NCI-H748 (cell line): Measurements from ENCODE around the gene DENND2A.
A peak's percentile ranks its signal among the peaks of the same experiment; 100 is the strongest.

ENCODE experiments used
- DNase-seq: peaks from one replicate; lab custom pipeline; 2025; ENCODE audit not compliant: unreplicated experiment; lab: John Stamatoyannopoulos, UW

The DENND2A gene

DNA sequence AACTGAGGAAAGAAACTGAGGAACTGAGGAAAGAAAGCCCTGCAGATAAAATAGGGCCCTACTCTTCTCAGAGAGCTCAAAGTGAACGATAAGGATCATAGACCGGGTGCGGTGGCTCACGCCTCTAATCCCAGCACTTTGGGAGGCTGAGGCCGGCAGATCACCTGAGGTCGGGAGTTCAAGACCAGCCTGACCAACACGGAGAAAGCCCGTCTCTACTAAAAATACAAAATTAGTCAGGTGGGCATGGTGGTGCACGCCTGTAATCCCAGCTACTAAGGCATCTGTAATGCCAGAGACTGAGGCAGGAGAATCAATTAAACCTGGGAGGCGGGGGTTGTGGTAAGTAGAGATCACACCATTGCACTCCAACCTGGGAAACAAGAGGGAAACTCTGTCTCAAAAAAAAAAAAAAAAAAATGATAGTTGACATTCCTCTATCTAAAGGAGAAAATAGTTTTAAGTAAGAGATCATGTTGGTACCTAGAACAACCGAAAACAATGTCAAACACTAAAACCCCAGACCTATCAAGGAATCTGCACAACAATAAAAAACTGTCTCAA lies 163.8 kb downstream of the DENND2A start:
- DNase-seq = no peak

- peak; percentile 80 for DNase-seq
Observed at GRCh38 chr7:140475747-140476333, 164.8 kb downstream of the DENND2A start.
